Measurements from ENCODE around the gene CHID1.

Gene CHID1

DNA sequence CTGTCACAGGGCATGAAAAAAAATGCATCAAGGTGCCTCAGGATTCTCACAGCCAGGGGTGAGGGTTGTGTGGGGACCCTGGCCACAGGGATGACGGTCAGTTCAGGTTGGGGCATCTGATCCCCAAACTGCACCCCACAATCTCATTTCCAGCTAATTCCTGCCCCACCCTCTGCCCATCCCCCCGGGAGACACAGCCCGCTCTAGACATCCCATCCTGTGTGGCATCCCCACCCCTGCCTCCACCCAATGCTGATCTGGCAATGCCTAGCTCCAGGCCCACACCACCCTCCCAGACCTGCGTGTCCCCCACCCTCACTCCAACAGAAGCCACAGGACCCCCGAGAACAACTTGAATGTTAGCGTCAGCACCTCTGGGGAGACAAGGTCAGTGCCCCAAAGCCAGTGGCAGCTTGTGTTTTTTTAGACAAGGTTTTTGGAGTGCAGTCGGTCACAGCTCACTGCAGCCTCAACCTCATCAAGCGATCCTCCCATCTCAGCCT, 42.7 kb downstream of the CHID1 start:
- in situ Hi-C loops (cut with HindIII; ENCODE audit: low sequenced_read_pairs): no loop called here

DNA sequence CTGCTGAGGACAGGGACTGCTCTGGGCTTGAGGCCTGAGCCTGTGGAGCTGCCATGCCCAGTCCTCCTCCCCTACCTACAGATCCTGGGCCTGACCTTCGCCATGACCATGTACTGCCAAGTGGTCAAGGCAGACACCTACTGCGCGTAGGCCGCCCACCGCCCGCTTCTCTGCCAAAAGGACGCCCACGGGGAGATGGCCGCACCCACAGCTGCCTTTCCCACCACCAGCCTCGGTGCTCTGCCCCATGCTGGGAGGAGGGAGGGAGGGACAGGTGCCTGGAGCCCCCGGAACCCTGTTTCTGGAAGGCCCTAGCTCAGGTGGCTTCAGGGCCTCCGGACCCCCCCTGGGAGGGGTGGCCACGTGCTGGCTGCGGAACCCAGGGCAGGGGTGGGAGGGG, 44.1 kb downstream of the CHID1 start:
- in situ Hi-C loops (cut with HindIII; ENCODE audit: low sequenced_read_pairs): no loop called here

DNA sequence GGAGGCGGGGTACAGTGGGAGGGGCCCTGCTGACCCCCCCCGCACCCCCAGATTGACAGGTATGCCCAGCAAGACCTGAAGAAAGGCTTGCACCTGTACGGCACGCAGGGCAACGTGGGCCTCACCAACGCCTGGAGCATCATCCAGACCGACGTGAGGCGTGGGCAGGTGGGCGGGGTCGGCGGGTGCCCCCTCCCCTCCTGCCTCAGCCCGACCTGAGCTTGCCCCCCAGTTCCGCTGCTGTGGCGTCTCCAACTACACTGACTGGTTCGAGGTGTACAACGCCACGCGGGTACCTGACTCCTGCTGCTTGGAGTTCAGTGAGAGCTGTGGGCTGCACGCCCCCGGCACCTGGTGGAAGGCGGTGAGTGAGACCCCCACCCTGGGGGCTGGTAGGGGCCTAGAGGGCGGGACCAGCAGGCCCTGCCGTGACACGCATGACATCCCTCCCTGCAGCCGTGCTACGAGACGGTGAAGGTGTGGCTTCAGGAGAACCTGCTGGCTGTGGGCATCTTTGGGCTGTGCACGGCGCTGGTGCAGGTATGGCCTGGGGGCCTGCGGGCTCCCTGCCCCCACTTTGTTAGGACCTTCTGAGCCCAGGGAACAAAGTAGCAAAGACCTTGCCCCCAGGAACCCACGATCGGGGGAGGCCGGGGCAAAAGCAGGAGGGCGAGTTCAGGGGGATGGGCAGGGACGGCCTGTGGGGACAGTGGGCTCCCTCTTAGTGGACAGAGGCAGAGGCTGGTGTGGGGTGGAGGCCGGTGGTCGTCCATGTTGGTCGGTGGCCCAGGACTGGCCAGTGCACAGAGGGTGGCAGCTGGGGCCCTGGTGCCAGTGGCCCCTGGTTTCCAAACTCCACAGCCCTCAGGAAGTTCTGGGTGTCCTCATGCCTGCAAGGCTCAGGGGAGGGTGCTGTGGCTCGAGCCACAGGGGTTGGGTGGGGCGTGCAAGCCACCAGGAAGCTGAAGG, 44.9 kb downstream of the CHID1 start:
- in situ Hi-C loops (cut with HindIII; ENCODE audit: low sequenced_read_pairs): no loop called here

- in situ Hi-C loops (cut with HindIII; ENCODE audit: low sequenced_read_pairs): no loop called here
Observed at GRCh38 chr11:864898-865297, 45.7 kb downstream of the CHID1 start.

- in situ Hi-C loops (cut with HindIII; ENCODE audit: low sequenced_read_pairs): no loop called here
Observed at GRCh38 chr11:863910-864827, 46.4 kb downstream of the CHID1 start.

DNA sequence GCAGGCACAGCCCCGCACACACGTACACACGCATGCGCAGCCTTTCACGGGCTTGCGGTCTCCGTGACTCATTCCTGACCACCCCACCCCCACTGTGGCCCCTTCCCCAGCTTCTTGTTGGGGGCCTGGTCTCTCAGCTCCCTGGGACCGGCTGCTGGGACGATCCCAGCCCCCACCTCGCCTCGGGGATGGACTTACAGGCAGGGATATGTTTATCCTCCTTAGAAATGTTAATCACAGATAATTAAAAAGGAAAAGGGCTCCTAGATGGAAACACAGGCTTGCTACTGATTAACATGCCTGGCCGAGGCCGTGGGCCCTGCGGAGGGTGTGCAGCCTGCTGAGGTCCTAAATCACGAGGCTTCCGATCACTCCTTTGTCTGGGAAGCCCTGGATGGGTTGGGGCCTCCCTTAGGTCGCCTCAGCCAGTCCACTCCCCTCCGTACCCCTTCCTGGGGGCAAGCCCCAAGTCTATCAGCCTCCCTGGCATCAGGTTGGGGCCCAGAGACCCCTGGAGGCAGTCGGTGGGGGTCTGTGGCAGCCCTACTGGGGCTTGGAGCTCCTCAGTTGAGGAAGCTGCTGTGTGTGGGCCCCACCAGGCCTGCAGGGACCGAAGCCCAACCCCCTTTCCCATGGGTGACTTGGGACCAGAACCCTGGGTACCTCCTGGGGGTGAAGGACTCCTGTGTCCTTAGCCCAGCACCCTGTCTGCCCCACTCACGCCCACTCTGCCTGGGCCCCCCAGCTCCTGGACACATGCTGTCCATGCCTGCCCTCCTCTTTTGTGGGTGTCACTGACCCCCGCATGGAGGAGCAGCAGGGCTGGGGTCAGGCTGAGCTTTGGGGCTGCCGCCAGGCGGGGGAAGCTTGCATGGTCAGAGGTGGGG, 47.3 kb downstream of the CHID1 start:
- in situ Hi-C loops (cut with HindIII; ENCODE audit: low sequenced_read_pairs): no loop called here

GRCh38 chr11:862696-863022, 48.0 kb downstream of the CHID1 start:
- in situ Hi-C loops (cut with HindIII; ENCODE audit: low sequenced_read_pairs): no loop called here

GRCh38 chr11:862081-862661, 48.4 kb downstream of the CHID1 start:
- in situ Hi-C loops (cut with HindIII; ENCODE audit: low sequenced_read_pairs): no loop called here

DNA sequence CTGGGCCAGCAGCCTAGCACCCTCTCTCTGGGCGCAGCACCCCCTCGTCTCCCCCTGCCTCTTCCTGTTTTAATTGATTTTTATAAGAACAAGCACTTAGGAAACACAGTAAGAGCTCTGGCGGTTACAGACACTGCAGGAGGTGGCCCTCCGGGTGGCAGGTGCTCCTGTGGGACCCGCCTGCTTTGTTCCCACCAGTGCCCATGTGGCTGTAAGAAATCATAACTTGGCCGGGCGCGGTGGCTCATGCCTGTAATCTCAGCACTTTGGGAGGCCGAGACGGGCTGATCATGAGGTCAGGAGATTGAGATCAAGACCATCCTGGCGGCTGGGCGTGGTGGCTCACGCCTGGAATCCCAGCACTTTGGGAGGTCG, 49.5 kb downstream of the CHID1 start:
- in situ Hi-C loops (cut with HindIII; ENCODE audit: low sequenced_read_pairs): no loop called here

DNA sequence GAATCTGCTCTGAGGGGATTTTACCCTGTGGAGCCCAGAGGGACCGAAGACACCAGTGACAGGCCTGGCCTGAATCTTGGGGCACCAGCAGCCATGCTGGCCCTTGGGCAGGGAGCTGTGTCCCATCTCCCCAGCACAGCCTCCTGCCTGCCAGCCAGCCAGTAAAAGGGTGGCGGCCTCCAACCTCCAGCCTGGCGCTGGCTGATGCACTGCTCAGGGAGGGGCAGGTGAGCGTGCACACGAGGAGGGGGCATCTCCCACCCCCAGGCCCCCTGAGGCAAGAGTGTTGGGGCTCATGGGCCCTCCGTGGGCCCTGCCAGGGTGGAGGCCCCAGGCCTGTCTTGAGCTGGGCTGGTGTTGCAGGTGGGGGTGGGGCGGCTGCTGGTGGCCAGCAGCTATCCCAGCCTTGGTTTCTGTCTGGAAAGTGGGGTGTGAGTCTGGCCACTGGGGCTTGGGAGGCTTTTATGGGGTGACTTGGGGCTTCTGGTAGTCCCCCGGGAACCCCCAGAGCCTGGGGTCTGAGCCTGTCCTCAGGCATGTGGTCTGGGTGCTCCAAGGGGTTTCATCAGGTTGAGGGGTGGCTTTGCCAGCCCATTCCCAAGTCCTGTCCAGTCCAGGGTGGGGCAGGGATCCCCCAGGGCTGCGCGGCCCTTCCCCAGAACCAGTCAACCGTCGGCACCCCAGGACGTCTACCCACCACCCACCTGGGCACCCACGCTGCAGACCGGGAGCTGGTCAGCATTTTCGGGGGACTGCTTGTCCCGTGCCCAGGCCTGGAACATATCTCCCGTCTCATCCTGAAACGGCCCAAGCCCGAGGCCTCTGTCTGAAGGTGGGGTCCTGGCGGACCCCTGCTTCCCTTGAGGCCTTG, 50.1 kb downstream of the CHID1 start:
- in situ Hi-C loops (cut with HindIII; ENCODE audit: low sequenced_read_pairs): no loop called here

DNA sequence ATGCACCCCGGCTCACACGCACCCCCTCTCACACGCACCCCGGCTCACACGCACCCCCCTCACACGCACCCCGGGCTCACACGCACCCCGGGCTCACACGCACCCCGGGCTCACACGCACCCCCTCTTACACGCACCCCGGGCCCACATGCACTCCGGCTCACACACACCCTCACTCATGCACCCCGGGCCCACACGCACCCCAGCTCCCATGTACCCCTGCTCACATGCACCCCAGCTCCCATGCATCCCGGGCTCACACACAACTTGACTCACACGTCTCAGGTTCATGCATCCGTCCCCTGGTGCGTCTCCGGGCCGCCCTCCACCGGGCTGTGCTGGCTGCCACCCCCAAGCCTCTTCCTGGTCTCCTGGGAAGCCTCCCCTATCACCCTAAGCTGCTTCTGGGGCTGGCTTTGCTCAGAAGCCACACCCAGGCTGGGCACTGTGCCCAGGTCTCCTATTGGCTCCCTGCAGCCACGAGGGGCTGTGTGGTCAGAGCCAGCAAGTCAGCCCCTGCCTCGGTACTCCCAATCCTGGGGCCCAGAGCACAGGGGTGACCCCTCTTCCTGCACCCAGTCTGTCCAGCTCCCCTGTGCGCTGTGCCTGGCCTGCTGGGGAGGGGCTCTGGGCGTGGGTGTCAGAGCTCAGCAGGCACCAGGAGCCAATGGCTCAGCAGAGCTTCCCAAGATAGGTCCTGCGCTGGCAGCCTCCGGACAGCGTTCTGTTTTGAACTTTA, 51.0 kb downstream of the CHID1 start:
- in situ Hi-C loops (cut with HindIII; ENCODE audit: low sequenced_read_pairs): no loop called here

DNA sequence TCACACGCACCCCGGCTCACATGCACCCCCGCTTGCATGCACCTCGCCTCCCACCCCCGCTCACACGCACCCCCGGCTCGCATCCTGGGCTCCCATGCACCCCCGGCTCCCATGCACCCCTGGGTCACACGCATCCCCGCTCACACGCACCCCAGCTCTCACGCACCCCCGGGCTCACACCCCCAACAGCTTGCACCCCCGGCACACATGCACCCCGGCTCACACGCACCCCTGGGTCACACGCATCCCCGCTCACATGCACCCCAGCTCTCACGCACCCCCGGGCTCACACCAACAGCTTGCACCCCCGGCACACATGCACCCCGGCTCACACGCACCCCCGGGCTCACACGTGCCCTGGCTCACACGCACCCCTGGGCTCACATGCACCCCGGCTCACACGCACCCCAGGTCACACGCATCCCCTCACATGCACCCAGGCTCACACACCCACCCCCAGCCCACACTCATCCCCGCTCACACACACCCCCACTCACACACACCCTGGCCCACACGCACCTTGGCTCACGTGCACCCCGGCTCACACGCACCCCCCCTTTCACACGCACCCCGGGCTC, 51.8 kb downstream of the CHID1 start:
- in situ Hi-C loops (cut with HindIII; ENCODE audit: low sequenced_read_pairs): no loop called here

- in situ Hi-C loops (cut with HindIII; ENCODE audit: low sequenced_read_pairs): no loop called here
Observed at GRCh38 chr11:858053-858761, 52.4 kb downstream of the CHID1 start.

DNA sequence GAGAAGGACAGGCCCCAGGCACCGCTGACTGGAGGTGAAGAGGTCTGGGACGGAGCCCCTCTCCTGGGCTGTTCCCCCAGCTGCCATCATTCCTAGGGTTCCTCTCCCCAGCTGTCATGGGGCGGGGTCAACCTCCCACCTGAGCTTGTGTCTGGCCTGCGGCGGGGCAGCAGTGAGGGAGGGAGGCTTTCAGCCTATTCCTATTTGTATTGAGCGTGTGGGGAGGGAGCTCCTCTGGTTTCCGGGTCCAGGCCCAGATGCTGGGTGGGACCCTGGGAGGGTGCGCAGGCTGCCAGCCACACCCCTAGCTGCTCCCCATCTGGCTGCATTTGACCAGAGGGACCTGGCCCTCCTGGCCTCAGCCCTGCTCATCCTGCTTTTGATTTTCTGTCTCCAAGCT, 54.2 kb downstream of the CHID1 start:
- in situ Hi-C loops (cut with HindIII; ENCODE audit: low sequenced_read_pairs): no loop called here

DNA sequence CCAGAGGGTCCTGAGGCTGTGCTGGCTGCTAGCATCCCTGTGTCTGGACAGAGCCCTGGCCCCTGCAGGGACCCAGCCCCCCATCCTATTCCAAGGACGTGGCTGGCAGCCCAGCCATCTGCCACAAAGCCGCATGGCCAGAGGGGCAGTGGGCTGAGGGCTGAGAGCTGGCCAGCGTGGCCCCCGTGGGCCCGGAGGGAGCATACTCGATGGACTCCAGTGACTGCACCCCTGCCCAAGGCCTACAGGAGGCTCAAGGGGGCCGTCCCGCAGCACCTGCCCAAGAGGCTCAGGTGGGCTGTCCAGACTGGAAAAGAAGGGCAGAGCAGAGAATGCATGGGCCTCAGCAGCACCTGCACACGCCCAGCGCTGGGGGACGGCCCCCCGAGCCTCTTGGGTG, 54.8 kb downstream of the CHID1 start:
- in situ Hi-C loops (cut with HindIII; ENCODE audit: low sequenced_read_pairs): no loop called here

DNA sequence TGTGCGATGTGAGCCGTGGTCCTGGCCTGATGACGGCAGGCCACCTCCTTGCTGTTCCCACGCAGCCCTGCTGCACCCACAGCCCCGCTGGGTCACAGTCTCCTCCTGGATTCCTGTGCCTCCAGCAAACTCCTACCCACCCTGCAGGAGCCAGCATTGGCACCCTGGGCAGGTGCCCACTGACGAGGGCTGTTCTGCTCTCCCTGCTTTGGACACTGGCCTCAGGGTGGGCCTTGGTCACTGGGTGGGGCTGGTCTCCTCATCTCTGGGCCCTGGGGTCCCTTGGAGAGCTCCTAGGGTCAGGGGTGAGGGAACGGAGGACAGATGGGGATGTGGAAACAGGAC, 55.3 kb downstream of the CHID1 start:
- in situ Hi-C loops (cut with HindIII; ENCODE audit: low sequenced_read_pairs): no loop called here

DNA sequence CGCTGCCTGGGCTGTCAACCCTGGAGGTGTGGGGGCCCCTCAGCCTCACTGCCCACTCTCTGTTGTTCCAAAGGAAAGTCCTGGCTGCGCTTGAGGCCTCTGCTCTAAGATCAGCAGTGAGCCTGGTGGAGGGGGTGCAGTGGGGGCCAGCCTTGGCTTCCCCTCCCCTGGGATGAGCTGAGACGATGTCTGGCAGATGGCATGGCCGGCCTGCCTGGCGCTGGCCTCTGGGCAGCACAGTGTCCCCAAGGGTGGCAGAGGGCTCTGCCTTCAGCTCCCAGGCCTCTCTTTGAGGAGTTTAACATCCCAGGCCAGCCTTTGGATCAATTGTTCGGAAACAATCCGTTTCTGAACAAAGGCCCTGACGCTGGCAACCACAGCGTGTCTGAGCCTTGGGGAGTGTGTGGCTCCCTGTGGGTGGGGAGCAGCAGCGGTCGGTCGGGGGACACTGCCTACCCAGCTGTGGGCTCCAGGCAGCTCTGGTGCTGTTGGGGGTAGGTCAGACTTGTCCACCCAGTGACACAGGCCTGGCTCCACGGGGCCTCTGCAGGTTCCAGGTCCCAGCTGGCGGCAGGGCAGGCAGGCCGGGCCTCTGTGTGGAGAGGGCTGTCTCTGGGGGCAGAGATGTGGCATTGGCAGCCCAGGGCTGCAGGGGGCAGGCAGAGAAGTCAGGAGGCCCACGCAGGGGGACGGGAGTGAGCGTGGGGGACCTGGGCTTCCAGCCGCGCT, 55.8 kb downstream of the CHID1 start:
- in situ Hi-C loops (cut with HindIII; ENCODE audit: low sequenced_read_pairs): no loop called here

All from endothelial cell of hepatic sinusoid (primary cell).